ENCODE results near the gene MTMR12. TPM values are rescaled to one million over a fixed set of nuclear protein-coding genes. Genes with fewer than 3 reads are reported as not detected.

Gene MTMR12
- total and polyA plus RNA-seq, 10 of the 15 experiments (the other 5 are each of a cell fraction or from before 2014, with no cell fraction given), result 5.0 to 22.9 (median 16.3) TPM

- WGBS (ENCODE audit: insufficient coverage, insufficient replicate concordance, low lambda C conversion rate, missing lambda C conversion rate), result 100% methylated on average over 2 of the region's 2 CpGs
- FAIRE-seq (no peak), ATAC-seq (no peak), DNase-seq (ENCODE audit: low read depth, low spot score) (no peak)
- no peaks in the 10 kb centered on the region for H4K20me1 ChIP-seq (ENCODE audit: control insufficient read depth, insufficient read depth)
- CTCF ChIA-PET, result interaction anchor here (0.6 to 1.0 kb wide), 3 partner anchors 11 to 607 kb away, joined by 3 read pairs; no protein-coding TSS in a partner anchor
- H2AFZ ChIP-seq (ENCODE audit: control insufficient read depth, low read depth, low read length), result no peak overlapping the region
- no peaks in the 10 kb centered on the region for H3K27me3 ChIP-seq (replicated peaks in 1 of 2; ENCODE audit: control insufficient read depth in 2 of 2, insufficient read depth in 2 of 2, low read length in 1 of 2)
- no peak overlapping the region for H3K27ac ChIP-seq (ENCODE audit: control insufficient read depth, insufficient read depth)
- in situ Hi-C loops (cut with MboI), result no loop called here
- H3K4me3 ChIP-seq, result no peak overlapping the region
- POLR2A ChIA-PET, result interaction anchor here (0.6 to 0.8 kb wide), 2 partner anchors 15 to 24 kb away, joined by 3 to 4 read pairs; no protein-coding TSS in a partner anchor
- H3K79me2 ChIP-seq (ENCODE audit: control insufficient read depth, insufficient read depth, low read length), result no peaks in the 10 kb centered on the region
- BruUV-seq (replicated peaks), result no TSS peak
- peaks cover 8 to 19% of the 10 kb centered on the region in 2 experiments for H3K36me3 ChIP-seq (ENCODE audit: control insufficient read depth in 2 of 2, insufficient read depth in 2 of 2, low read length in 1 of 2)
- no peaks in the 10 kb centered on the region for H3K9me3 ChIP-seq (replicated peaks; ENCODE audit: control insufficient read depth, insufficient read depth, low read length)
- intact Hi-C loops (cut with micrococcal nuclease; ENCODE audit: unreplicated experiment), result no loop called here
- TF ChIP-seq CUX1 (IDR thresholded peaks at IDR 0.05; ENCODE audit: insufficient replicate concordance, low read depth, low read length), result no peak
- TF ChIP-seq HDAC6 (IDR thresholded peaks at IDR 0.05; ENCODE audit: unreplicated experiment), result no peak
- no peak for TF ChIP-seq ZBED1 (IDR thresholded peaks at IDR 0.05; ENCODE audit: borderline replicate concordance)
- TF ChIP-seq POLR2AphosphoS5 (IDR thresholded peaks at IDR 0.05; ENCODE audit: low read length), result no peak
- RAD21 ChIA-PET (ENCODE audit: unreplicated experiment), result no interaction called here
- H3K9ac ChIP-seq (ENCODE audit: control insufficient read depth, insufficient read depth, low read length), result no peak overlapping the region
- H3K4me2 ChIP-seq (ENCODE audit: control insufficient read depth, insufficient read depth), result no peak overlapping the region
- H3K4me1 ChIP-seq (ENCODE audit: control insufficient read depth, insufficient read depth, low read length), result peaks cover 13% of the 10 kb centered on the region
- SMC1A ChIA-PET (ENCODE audit: uncharacterized antibody, unreplicated experiment), result interaction anchor here (0.9 to 1.0 kb wide), 3 partner anchors 10 to 39 kb away, joined by 3 to 4 read pairs (median 3); no protein-coding TSS in a partner anchor
These were observed 40.0 kb downstream of the MTMR12 start for GRCh38 chr5:32272746-32273145.
